ENCODE measurements around the gene DNER.

DNA sequence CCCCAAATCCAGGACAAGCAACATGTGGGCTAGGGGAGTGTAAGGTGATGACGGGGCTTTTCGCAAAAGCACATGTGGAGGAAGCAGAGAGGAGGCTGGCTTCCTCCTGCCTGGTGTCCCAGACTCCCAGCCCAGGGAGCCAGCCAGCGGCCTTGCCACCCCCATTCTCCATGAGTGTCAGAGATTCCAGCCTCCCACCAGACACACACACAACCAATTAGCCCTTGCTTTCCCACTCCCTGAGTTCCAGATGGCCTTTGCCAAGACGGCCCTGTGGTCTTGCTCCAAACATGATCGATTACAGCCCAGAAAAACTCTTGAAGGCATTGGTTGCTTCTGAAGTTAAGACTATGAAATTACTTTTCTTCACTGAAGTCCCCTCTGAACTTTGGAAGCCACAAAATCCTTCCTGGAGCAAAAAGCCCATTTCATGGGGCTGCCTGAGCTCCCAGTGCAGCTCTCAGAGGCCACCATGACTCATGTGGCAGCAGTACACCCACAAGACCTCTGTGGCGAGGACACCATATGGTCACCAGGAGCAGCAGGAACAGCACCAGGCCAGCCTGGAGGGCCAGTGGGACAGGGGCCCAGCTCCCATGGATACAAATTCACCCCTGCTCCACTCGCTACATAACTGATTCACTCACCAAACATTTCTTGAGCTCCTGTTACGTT, 374.1 kb downstream of the DNER start:
- TF ChIP-seq CTCF (IDR thresholded peaks at IDR 0.05) (no peak), EP300 (IDR thresholded peaks at IDR 0.05) (no peak), POLR2A (IDR thresholded peaks at IDR 0.05) (no peak)
